Activated CD4-positive, alpha-beta T cell treated with anti-CD3 and anti-CD28 coated beads for 48 hours (primary cell): Measurements from ENCODE around the gene ST8SIA6.
"Not testable (repeated sequence)": the region's sequence is repeated elsewhere in the genome, so short reads cannot be mapped to it uniquely, and the experiment has no call there.

Experiments used
- DNase-seq: peaks from one replicate; pipeline ENCODE4 v3.0.0-alpha.2; 2020

ST8SIA6 gene

GRCh38 chr10:17425584-17426262, 28.7 kb downstream of the ST8SIA6 start:
- peak; percentile 45 for DNase-seq

- no peak for DNase-seq
Observed at GRCh38 chr10:17423632-17424186, 30.7 kb downstream of the ST8SIA6 start.

GRCh38 chr10:17422931-17423330, 31.5 kb downstream of the ST8SIA6 start:
- DNase-seq: no peak

- no peak for DNase-seq
Observed at GRCh38 chr10:17418249-17418648, 36.1 kb downstream of the ST8SIA6 start.

DNA sequence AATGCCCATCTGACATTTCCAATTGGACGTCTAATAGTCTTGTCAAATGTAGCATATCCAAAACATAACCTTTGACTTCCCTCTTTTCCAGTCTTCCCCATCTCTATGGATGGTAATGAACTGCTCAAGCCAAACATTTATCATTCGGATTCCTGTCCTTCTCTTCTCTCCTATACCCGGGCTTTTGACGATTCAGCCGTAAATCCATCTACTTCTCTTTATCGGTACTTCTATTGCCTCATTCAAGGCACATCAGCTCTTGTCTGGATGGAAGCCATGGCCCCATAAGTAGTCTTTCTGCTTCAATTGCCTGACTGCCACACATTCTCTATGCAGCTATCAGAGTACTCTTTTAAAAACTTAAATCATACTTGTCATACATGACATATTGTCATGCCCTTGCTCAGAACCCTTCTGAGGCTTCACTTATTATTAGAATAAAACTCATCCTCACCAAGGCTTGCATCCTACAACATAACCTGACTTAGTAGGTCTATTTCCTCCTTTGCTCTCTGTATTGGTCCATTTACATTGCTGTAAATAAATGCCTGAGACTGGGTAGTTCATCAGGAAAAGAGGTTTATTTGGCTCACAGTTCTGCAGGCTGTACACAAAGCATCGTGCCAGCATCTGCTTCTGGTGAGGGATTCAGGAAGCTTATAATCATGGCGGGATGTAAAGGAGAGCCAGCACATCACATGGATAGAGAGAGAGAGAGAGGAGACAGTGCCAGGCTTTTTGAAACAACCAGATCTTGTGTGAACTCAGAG, 37.8 kb downstream of the ST8SIA6 start:
- no peak for DNase-seq

- DNase-seq: no peak
Observed at GRCh38 chr10:17415046-17415658, 39.2 kb downstream of the ST8SIA6 start.

DNA sequence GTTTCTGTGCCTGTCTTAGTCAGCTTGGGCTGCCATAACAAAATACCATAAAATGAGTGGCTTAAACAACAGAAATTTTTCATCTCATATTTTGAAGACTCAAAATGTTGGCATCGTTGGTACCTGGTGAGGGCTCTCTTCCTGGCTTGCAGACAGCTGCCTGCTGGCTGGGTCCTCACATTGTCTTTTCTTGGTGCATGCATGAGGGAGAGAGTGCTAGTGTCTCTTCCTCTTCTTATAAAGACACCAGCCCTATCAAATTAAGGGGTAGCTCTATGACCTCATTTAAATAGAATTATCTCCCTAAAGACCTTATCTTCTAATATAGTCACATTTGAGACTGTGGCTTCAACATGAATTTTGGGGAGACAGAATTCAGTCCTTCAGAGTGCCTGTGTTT, 39.9 kb downstream of the ST8SIA6 start:
- no peak for DNase-seq

GRCh38 chr10:17413876-17414275, 40.5 kb downstream of the ST8SIA6 start:
- DNase-seq: no peak

DNA sequence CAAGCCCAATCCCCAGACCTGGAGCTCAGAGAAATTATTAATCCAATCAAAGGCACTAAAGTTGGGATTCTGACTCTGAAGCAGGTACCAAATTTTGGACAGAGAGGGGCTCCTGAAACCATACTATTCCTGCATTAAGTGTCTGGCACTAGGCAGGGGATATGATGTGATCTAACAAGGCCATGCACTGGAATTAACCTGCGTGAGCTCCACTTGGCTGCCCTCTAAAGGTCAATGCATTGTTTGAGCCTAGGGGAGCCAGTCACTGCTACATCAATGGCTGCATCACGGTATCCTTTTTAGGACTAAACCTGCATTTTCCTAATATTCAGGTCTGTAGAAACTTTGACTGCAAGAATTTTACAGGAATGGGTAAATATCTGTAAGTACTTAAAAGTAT, 42.1 kb downstream of the ST8SIA6 start:
- DNase-seq: no peak

- DNase-seq: no peak
Observed at GRCh38 chr10:17410907-17411306, 43.5 kb downstream of the ST8SIA6 start.

DNA sequence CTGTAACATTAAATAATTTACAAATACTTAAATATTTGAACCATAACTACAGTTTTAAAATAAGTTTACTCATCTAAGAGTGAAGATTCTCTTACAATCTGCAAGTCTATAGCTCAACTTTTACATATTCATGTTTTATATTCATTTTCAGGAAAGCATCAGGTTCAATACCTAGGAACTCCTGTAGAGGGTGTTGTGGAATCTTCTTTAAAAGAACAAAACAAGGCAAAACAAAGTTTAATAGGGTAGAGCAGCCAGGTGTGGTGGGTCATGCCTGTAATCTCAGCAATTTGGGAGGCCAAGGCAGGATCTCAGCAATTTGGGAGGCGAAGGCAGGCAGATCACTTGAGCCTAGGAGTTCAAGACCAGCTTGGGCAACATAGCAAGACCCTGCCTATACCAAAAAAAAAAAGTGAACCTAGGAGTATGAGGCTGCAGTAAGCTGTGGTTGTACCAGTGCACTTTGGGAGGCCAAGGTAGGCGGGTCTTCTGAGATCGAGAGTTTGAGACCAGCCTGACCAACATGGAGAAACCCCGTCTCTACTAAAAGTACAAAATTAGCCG, 45.1 kb downstream of the ST8SIA6 start:
- DNase-seq: no peak

DNA sequence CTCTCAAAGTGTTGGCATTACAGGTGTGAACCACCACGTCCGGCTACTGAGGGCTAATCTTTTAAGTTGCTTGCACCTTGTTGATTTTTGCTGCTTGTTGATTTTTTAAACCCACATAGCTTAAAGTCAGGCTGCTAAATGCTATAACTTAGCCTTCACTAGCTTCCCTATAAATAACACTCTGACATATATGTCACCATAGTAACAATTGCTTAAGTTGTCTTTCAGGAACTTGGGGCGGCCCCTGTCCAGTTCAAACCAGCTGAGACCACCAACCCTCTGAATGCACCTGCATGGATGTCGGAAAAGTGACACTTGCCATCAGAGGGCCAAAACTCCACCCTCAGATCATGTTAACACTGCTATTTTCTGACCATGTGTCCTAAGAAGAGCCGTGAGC, 47.3 kb downstream of the ST8SIA6 start:
- no peak for DNase-seq

- no peak for DNase-seq
Observed at GRCh38 chr10:17406036-17406834, 48.2 kb downstream of the ST8SIA6 start.

DNA sequence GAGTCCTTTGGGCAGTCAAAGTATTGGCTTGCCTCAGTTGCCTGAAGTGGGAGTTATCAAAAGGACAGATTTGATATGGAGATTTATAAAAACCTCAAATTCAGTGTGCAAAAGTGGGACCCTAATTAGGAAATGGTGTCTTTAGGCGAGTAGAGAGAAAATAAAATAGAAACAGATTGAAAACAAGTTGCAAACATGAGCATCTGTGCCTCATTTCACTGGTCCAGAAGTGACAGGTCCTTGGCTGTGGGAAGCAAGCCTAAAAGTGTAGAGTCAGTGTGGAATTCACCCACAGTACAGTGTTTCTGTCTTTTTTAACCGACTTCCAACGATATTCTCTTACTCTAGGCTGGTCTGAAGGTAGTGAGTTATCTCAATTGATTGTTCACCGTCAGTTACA, 51.2 kb downstream of the ST8SIA6 start:
- no peak for DNase-seq

DNA sequence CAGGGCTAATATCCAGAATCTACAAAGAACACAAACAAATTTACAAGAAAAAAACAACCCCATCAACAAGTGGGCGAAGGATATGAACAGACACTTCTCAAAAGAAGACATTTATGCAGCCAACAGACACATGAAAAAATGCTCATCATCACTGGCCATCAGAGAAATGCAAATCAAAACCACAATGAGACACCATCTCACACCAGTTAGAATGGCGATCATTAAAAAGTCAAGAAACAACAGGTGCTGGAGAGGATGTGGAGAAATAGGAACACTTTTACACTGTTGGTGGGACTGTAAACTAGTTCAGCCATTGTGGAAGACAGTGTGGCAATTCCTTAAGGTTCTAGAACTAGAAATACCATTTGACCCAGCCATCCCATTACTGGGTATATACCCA, 52.4 kb downstream of the ST8SIA6 start:
- not testable (repeated sequence) for DNase-seq

DNA sequence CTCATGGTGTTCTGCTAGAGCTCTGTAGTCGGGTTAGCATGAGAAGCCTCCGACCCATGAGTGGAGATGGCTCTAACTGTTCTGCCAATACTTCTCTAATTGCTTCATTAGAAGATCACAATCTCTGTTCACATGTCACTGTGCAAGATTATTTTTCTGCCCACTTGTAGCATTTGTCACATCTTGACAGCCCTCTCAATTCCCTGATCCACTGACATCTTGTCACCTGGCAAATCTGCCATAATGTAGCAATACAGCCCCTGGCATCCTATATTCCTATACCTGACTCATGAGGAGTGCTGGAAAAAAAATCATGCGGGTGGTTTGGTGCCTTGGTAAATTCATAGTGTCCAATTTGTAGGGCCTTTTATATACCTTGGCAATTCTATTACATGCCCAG, 58.4 kb downstream of the ST8SIA6 start:
- no peak for DNase-seq

DNA sequence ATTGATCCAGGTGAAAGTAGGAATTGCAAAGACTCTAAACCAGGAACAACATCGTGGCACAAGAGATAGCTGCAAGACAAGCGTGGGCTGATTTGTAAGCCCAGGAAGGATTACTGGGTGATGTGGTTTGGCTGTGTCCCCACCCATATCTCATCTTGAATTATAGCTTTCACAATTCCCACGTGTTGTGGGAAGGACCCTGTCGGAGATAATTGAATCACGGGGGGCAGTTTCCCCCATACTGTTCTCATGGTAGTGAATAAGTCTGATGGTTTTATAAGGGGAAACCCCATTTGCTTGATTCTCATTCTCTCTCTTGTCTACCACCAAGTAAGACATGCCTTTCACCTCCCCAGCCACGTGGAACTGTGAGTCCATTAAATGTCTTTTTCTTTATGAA, 59.5 kb downstream of the ST8SIA6 start:
- peak; percentile 27 for DNase-seq

DNA sequence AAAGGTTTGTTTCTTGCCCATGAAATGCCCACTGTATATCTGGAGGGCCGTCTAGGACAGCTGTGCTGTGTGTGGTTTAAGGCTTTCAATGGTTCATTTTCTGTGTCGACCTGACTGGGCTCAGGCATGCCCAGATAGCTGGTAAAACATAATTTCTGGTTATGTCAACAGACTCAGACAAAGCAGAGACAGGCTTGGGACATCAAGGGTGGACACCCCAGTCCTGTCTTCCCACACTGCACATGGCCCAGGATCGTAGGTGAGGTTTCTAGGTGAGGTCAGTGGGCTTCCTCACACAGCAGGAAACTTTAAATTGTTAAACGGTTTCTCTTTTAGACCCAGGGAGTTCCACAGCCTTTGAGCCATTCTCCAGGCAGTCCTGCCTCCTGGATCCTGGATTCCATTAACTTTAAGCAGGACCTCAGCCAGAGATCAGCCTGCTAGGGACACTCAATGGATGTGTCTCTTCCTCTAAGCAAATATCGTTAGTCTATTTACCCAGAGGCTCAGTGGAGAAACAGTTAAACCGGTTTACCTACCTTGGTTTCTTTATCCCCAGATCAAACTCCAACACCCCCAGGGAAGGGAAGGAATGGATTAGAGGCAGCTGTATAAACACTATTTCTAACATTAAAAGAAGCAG, 66.4 kb downstream of the ST8SIA6 start:
- no peak for DNase-seq

- DNase-seq: no peak
Observed at GRCh38 chr10:17386616-17387075, 67.7 kb downstream of the ST8SIA6 start.

GRCh38 chr10:17386021-17386420, 68.4 kb downstream of the ST8SIA6 start:
- no peak for DNase-seq

DNA sequence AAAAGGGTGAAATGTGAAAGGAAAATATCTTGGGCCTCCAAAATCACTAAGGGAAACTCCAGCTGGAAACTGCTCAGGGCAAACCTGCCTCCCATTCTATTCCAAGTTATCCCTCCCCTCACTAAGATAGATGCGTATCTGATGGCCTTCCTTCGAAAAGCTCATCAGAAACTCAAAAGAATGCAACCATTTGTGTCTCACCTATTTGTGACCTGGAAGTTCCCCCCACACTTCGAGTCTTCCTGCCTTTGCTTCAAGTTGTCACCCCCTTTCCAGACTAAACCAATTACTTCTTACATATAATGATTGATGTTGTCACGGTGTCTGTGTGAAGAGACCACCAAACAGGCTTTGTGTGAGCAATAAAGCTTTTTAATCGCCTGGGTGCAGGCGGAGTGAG, 69.3 kb downstream of the ST8SIA6 start:
- DNase-seq: no peak
